Smooth muscle cell (in vitro differentiated cells): Measurements from ENCODE around the gene ALKAL2. TPM values are rescaled to one million over a fixed set of nuclear protein-coding genes. Genes with fewer than 3 reads are reported as not detected.

Source experiments
- DNase-seq: peaks from one replicate; lab custom pipeline; 2025; ENCODE audit not compliant: unreplicated experiment; lab: John Stamatoyannopoulos, UW
- H2AFZ ChIP-seq: fragments of 200-600 bp; sonication (generic); 2 replicates; pipeline ENCODE4 v1.6.0; 2016; ENCODE audit warnings: antibody characterized with exemption, low read depth, mild to moderate bottlenecking
- H3F3A ChIP-seq: fragments of 200-600 bp; sonication (generic); 2 replicates; pipeline ENCODE4 v1.6.0; 2017; ENCODE audit warnings: antibody characterized with exemption, low read depth
- H3K27ac ChIP-seq: fragments of 200-600 bp; sonication (generic); 2 replicates; pipeline ENCODE4 v1.5.1; 2016; ENCODE audit warnings: low read depth, mild to moderate bottlenecking
- H3K27me3 ChIP-seq: fragments of 200-600 bp; sonication (generic); 2 replicates; pipeline ENCODE4 v1.6.1; 2016; ENCODE audit warnings: low read depth, mild to moderate bottlenecking
- H3K36me3 ChIP-seq: fragments of 200-600 bp; sonication (generic); 2 replicates; pipeline ENCODE4 v1.5.1; 2016; ENCODE audit warnings: low read depth
- H3K4me1 ChIP-seq: fragments of 200-600 bp; sonication (generic); 2 replicates; pipeline ENCODE4 v1.5.1; 2016; ENCODE audit warnings: low read depth
- H3K4me2 ChIP-seq: fragments of 200-600 bp; sonication (generic); 2 replicates; pipeline ENCODE4 v1.6.0; 2016; ENCODE audit warnings: mild to moderate bottlenecking
- H3K4me3 ChIP-seq: fragments of 200-600 bp; sonication (generic); 2 replicates; pipeline ENCODE4 v1.5.1; 2016; ENCODE audit warnings: mild to moderate bottlenecking
- H3K79me2 ChIP-seq: fragments of 200-600 bp; sonication (generic); 2 replicates; pipeline ENCODE4 v1.6.0; 2016; ENCODE audit warnings: low read depth, mild to moderate bottlenecking
- H3K9ac ChIP-seq: fragments of 200-600 bp; sonication (generic); 2 replicates; pipeline ENCODE4 v1.6.0; 2016; ENCODE audit warnings: low read depth
- H3K9me3 ChIP-seq: fragments of 200-600 bp; sonication (generic); replicated peaks from 2 replicates; pipeline ENCODE4 v1.5.1; 2016; ENCODE audit warnings: low read depth
- H4K20me1 ChIP-seq: fragments of 200-600 bp; sonication (generic); 2 replicates; pipeline ENCODE4 v1.6.0; 2016; ENCODE audit warnings: low read depth
- CTCF ChIP-seq: fragments of 200-600 bp; sonication (generic); IDR thresholded peaks from 2 replicates; pipeline ENCODE4 v1.5.1; 2017; ENCODE audit warnings: borderline replicate concordance, mild to moderate bottlenecking, antibody characterized with exemption; ENCODE audit not compliant: insufficient read depth, poor library complexity, severe bottlenecking
- WGBS: methylation state at CpG from one replicate; pipeline ENCODE4 v1.1.7; 2016; ENCODE audit warnings: low lambda C conversion rate; 5-methylcytosine and 5-hydroxymethylcytosine counted together
- polyA plus RNA-seq: library from polyadenylated mRNA; unstranded; fragments of >200 nt; fragmentation: Nextera tagmentation; extraction: Ambion mirVana; gene quantifications from 2 replicates; pipeline ENCODE4 v1.2.1, GENCODE V29; 2016
- total RNA-seq: library from RNA; depleted of rRNA; stranded (reverse); fragments of >200 nt; gene quantifications from 2 replicates; pipeline ENCODE4 v1.2.3, GENCODE V29; 2014

The ALKAL2 gene
- total and polyA plus RNA-seq, 2 experiments from 2014 or later, result 0.58 to 0.67 TPM

DNA sequence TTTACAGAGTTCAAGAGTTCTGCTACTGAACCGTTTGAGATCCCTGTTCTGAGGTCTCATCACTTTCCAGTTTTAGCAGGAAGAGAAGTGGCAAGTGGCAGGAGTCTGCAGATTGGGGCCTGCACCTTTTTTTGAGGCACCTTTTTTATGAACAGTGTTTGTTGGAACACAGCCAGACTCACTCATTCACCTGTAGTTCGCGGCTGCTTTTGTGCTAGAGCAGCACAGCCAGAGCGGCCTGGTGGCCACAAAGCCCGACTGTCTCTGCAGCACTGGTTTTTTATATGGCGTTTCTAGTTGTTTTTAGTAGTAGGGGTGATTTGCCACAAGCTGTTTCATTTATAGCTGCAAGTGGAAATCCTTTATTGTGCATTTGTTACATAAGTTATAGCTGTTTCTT, 14.6 kb downstream of the ALKAL2 start:
- no peak overlapping the region for H3K27ac ChIP-seq
- H3K36me3 ChIP-seq, result peaks cover 21% of the 10 kb centered on the region
- WGBS, result 90% methylated on average over 6 of the region's 6 CpGs
- H3K9ac ChIP-seq, result no peak overlapping the region
- H2AFZ ChIP-seq, result no peak overlapping the region
- peaks cover 100% of the 10 kb centered on the region for H4K20me1 ChIP-seq
- no peaks in the 10 kb centered on the region for H3K9me3 ChIP-seq
- H3K27me3 ChIP-seq, result no peaks in the 10 kb centered on the region
- H3K4me1 ChIP-seq, result no peaks in the 10 kb centered on the region
- peaks cover 69% of the 10 kb centered on the region for H3K79me2 ChIP-seq
- H3F3A ChIP-seq, result no peaks in the 10 kb centered on the region
- no peak overlapping the region for H3K4me3 ChIP-seq
- no peak overlapping the region for H3K4me2 ChIP-seq
- no peak for TF ChIP-seq CTCF
- DNase-seq, result no peak

GRCh38 chr2:271917-272316, 16.0 kb downstream of the ALKAL2 start:
- WGBS, result 98% methylated on average over 12 of the region's 12 CpGs
- Histone ChIP-seq H3K9me3 (no peaks in the 10 kb centered on the region), H3F3A (no peaks in the 10 kb centered on the region), H4K20me1 (peaks cover 100% of the 10 kb centered on the region), H2AFZ (no peak overlapping the region), H3K27me3 (no peaks in the 10 kb centered on the region), H3K27ac (no peak overlapping the region), H3K36me3 (peaks cover 7% of the 10 kb centered on the region), H3K4me1 (no peaks in the 10 kb centered on the region), H3K4me3 (no peak overlapping the region), H3K4me2 (no peak overlapping the region), H3K9ac (no peak overlapping the region), H3K79me2 (peaks cover 83% of the 10 kb centered on the region)
- DNase-seq, result no peak
- no peak for TF ChIP-seq CTCF

DNA sequence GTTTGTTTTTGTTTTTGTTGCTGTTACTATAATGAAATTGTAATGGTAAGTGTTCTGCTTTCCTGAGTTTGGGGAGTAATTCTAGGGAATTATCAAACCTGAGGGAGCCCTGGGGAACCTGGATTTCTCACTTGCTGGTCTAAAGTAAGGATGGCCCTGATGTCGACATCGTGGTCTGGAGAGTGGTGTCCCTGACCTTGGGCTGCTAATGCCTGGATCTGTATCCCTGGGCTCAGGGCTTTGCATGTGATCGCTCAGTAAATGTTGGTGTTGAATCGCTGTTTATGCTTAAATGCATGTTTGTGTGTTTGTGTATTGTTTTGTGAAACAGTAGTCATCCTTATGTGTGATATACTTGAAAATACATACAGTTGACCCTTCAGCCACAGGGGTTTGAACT, 17.0 kb downstream of the ALKAL2 start:
- no peak for TF ChIP-seq CTCF
- Histone ChIP-seq H3K4me2 (no peak overlapping the region), H3K4me1 (peaks cover 4% of the 10 kb centered on the region), H3K27ac (no peak overlapping the region), H3K36me3 (peaks cover 4% of the 10 kb centered on the region), H3K9ac (no peak overlapping the region), H4K20me1 (peaks cover 99% of the 10 kb centered on the region), H3K27me3 (no peaks in the 10 kb centered on the region), H3K4me3 (no peak overlapping the region), H3K79me2 (peaks cover 94% of the 10 kb centered on the region), H2AFZ (no peak overlapping the region), H3F3A (no peaks in the 10 kb centered on the region), H3K9me3 (no peaks in the 10 kb centered on the region)
- WGBS, result 94% methylated on average over 4 of the region's 4 CpGs
- DNase-seq, result no peak

DNA sequence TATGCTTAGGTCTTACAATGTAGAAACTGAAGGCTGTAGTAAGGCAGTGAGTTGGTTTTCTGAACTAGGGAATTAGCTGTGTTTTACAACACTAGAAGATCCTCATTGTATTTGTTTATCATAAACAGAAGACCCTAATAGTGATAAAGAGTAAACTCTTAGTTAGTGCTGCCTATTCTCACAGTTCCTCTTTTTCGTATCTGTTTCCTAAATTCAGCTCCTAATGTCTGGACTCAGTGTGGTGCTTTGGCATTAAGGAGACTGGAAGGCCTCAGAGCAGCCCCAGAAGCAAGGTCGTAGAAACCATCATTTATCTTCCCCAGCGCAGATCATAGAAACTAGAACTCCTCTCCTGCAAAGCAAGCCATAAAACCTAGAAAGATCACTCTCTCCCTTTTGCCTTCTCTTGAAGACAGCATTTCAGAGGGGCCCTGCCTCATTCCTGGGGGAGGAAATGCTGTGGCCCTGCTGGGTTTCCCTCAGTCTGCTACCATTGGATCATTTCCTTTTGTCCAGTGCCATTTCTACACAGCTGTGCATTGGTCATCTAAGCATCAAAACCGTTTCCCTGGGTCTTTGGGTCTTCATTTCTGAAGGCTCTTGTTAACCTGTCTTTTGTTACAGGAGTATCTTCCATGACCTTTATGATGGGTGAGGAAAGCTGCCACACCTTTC, 18.4 kb downstream of the ALKAL2 start:
- no peak for TF ChIP-seq CTCF
- H3F3A ChIP-seq, result no peaks in the 10 kb centered on the region
- H3K79me2 ChIP-seq, result peaks cover 97% of the 10 kb centered on the region
- no peak overlapping the region for H3K4me2 ChIP-seq
- no peak overlapping the region for H3K4me3 ChIP-seq
- H2AFZ ChIP-seq, result no peak overlapping the region
- H4K20me1 ChIP-seq, result peaks cover 85% of the 10 kb centered on the region
- no peaks in the 10 kb centered on the region for H3K27me3 ChIP-seq
- peaks cover 4% of the 10 kb centered on the region for H3K36me3 ChIP-seq
- H3K4me1 ChIP-seq, result peaks cover 10% of the 10 kb centered on the region
- WGBS, result 96% methylated on average over 4 of the region's 4 CpGs
- DNase-seq, result no peak
- no peaks in the 10 kb centered on the region for H3K9me3 ChIP-seq
- no peak overlapping the region for H3K27ac ChIP-seq
- no peak overlapping the region for H3K9ac ChIP-seq
